DMS 273 (cell line): ENCODE data around the gene NID2.

Source experiments
- DNase-seq: peaks from one replicate; lab custom pipeline; 2025; ENCODE audit not compliant: unreplicated experiment; lab: John Stamatoyannopoulos, UW

The NID2 gene

GRCh38 chr14:52059649-52060048 lies 9.2 kb downstream of the NID2 start:
- DNase-seq, result no peak

- DNase-seq, result no peak
These were observed 10.5 kb downstream of the NID2 start for GRCh38 chr14:52058341-52058740.

DNA sequence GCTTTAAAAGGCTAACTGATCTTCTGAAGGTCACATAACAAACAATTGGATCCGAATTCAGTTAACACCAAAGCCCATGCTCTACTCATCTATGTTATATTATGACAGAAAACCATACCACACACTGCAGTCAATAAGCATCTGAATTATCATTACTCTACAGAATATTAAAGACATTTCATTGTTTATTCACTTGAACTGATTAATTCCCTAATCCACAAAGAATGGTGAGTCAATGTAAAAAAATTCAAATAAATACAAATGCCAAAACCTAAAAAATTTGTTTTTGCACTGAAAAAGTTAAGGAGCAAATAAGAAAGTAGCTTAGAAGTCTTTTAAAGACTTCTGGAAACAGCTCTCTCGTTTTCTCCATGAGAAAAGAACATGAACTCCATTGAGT lies 13.7 kb downstream of the NID2 start:
- no peak for DNase-seq

GRCh38 chr14:52054678-52055077 lies 14.2 kb downstream of the NID2 start:
- no peak for DNase-seq

- no peak for DNase-seq
These were observed 15.8 kb downstream of the NID2 start for GRCh38 chr14:52053044-52053443.

- DNase-seq, result no peak
These were observed 16.4 kb downstream of the NID2 start for GRCh38 chr14:52052288-52052943.

GRCh38 chr14:52051871-52052270 lies 17.0 kb downstream of the NID2 start:
- no peak for DNase-seq

DNA sequence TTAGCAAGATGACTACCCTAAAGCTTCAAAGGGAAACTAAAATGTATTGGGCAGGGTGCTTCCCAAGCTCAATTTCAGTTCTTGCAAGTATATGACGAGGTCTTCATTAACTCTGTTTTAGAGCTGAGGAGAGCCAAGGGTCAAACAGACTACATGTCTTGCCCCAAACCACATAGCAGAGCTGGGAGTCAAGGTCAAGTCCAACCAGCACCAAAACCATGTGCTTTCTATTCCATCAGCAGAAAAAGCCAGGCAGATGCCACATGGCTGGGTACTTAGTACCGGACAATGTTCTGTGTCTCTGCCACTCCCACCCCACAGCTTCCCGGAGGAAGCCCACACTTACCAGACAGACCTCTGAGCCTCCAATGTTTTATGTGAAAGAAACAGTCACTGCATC lies 17.6 kb downstream of the NID2 start:
- no peak for DNase-seq

DNA sequence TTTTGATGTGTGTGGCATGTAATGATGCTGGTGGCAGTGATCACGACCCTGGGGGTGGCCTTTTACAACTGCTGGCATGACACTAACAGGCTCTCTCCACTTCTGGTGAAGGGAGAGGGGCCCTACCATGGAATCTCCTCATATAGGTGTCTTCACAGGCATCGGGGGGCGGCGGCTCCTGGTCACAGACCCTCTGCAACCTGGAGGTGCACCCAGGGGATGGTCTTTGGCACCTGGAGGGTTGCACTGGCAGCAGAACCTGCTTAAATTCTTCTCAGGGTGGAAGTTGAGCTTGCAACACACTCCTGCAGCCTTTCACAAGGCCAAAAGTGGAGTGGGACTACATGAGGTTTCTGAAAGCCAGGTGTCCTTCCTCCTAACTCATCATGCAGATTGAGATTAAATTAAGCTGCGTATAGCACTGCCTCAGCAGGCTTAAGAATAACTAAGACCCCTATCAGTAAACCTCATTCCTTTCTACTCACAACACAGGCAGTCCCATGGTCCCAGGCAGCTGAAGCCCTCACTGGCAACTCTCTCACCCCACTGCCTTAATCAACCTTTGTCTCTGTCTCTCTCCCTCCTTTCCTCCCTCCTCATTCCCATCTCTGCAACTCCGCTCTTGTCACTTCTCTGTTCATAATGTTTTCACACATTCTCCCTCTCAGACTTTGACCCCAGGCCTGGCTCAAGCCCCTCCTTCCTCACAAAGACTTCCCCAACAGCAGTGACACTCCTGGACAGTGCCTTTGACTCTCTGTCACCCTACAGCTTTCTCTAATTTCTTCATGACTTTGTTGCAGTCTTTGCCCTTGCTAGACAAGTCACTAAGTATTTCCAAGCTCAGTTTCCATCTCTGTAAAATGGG lies 18.9 kb downstream of the NID2 start:
- DNase-seq, result no peak

DNA sequence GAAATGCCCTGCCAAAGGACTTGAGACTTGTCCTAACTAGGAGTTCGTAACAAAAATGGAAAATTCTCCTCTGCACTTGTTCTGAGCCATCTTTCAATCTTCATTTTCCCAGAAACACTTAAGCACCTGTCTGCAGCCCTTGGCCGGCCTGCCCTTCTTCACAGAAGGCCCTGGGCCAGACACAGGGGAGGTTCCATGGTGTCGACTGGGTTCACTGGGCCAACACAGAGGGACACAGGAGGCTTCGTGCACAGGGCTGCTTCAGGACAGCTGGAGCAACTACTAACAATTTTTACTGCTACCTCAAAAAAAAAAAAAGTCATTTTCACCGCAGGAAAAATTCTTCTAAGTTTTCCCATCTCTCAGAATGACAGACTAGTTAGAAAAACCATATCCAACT lies 19.6 kb downstream of the NID2 start:
- DNase-seq, result no peak

DNA sequence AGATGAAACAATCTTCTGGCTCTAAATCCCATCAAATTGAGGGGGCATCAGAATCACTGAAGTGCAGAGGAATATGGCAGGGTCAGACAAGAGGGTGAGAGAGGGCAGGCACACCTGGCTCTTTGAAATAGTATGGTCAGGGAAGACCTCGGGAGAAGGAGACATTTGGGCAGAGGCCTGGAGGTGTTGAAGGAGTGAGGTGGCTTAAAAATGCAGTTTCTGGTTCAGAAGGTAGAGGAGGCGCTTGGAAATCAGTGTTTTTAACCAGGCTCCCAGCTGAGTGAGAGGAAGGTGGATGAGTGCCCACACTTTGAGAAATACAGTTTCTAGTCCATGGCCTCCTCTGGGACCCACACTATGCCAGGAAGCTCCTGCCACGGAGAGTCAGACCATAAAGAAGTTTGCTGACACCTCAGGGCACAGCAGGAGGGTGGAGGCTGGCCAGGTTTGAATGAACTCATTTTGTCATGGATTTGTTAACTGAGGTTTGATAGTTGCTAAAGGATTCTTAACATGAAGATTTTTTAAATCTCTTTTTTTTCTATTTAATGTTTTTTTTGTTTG lies 20.1 kb downstream of the NID2 start:
- no peak for DNase-seq

GRCh38 chr14:52048116-52048515 lies 20.7 kb downstream of the NID2 start:
- no peak for DNase-seq

GRCh38 chr14:52046376-52046917 lies 22.4 kb downstream of the NID2 start:
- DNase-seq, result no peak

GRCh38 chr14:52044791-52045522 lies 23.9 kb downstream of the NID2 start:
- DNase-seq, result no peak

DNA sequence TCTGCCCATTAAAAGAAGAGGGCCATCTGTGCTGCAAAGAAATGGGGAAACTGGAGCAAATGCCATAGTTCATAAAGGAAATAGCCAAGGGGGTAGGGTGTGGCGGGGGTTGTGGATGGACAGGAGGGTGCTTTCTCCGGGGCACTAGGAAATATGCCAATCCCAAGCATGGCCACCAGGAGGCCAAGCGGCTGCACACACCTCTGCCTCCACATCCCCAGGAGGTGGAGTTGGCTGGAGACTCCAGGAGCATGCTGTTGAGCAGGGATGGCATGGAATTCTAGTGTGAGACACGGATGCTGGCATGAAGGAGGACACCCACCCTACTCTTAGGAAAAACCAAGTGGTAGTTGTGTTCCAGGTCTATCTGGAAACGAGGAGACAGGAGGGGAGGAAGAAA lies 25.2 kb downstream of the NID2 start:
- DNase-seq, result peak; percentile 75

DNA sequence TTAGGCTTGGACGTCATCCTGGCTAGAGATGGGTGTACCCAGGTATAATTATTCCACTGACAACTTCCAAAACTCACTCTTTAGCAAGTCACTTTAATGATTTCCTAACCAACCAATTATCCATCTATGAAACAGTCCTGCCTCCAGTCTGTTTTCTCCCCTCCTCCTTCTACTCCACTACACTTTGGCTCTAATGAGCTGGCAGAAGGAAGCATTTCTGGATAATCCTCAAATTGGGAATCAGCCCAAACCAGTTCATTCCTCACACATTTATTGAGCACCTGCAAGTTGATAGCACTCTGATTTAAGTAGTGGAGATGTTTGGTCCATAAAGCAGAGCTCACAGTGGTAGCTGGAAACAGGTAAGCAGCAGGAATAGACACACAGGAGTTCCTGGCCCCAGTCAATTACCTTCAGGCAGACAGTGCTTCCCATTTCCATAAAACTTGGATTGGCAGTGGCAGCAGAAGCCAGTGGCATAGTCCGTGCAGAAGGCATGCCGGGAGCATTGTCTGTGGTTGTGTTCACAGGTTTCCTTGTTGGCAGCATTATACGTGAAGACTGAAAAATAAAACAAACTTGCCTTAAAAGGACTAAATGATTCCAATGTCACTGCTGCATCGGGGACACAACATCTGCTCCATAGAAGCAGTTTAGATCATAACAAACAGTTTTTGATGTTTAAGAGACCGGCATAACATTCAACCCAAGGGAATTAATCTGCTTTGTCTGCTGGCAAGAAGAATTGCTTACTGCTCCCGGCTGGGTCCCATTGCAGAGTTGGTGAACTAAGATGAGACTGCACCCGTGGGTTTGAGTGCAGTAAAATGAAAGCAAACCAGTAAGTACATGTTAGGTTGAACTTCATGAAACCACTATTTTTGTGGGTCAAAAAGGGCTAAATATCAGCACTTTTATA lies 26.2 kb downstream of the NID2 start:
- DNase-seq, result no peak

DNA sequence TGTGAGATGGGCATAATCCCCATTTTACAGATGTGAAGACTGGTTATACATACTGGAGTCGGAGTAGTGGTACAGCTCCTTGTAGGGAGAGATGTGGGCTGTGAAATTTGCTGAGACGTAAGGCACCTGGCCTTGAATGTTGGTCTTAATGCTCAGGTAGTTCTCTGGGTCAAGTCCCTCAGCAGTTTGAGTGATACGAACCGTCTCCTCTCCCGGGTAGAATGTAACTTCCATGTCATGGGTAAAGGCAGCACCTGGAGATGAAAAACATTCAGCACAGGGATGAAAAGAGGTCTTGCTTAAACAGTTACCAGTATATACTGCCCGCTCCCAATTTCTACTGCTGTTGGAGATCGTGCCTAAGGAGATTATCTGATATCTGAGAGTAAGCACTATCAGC lies 28.3 kb downstream of the NID2 start:
- DNase-seq, result no peak

DNA sequence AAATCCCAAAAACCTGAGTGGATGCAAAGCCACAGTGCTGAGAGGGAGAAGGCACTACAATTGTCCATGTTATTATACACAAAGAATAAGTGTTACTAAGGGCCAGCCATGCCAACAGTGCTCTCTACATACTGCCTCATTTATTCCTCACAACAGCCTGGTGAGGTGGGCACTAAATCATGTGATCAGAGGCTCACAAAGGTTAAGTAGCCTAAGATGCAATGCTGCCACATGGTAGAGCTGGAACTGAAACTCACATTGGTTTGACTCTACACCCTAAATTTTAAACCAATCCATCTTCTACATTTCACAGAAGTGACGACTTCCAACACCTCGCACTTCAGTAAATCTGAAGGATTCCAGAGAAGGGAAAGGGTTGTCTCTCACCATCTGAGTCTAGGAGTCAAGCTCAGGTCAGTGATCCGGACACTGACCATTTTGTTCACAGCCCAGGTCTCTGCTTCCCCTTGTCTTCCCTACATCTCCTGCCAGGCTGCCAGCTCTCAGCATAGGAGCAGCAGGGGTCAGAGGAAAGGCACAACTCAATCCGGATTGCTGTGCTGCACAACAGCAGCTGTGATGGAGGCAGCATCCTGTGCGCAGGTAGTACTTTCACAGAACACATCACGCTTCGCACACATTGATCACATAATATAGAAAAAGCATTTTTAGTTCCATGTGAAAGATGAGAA lies 29.6 kb downstream of the NID2 start:
- no peak for DNase-seq

DNA sequence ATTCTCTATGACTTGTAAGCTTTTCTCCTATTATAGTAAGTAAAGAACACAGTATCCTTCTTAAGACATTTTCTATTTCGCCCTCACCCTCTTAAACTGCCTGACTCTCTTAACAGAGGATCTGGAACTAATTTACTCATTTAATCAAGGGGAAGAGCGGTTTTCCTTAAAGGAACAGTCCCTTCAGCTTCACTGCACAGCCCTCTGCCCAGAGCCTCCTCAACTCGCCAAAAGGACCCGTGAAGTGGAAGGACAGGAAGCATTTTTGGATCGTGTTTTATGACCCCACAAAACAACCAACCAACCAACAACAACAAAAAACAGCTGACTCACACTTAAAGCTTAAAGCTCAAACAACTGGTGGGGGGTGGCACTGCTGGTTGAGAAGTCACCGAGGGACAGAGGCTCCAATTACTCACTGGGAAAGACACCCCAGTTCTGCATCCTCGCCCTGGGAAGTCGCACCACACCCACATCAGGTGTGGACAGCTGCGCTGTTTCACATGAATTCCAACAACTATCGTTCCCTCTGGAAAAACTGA lies 35.7 kb downstream of the NID2 start:
- no peak for DNase-seq
